HPDE6-E6E7 (cell line): ENCODE results near the gene ZKSCAN5.

Experiments
- DNase-seq: peaks from one replicate; pipeline ENCODE4 v3.0.0; 2011; ENCODE audit warnings: missing footprints; ENCODE audit errors: extremely low spot score

Gene ZKSCAN5

GRCh38 chr7:99504603-99505323 is at the start of gene ZKSCAN5:
Gene ZKSCAN5, plus strand, starts transcription at chr7:99504662. Its CDS starts 1,383 bp downstream, at chr7:99506045.
- DNase-seq = peak; percentile 92

GRCh38 chr7:99455874-99456273 is 48.6 kb upstream of the ZKSCAN5 start:
- no peak for DNase-seq

- DNase-seq = no peak
These were observed 48.2 kb upstream of the ZKSCAN5 start for GRCh38 chr7:99456288-99456687.

- DNase-seq = no peak
These were observed 47.3 kb upstream of the ZKSCAN5 start for GRCh38 chr7:99457050-99457649.

- DNase-seq = no peak
These were observed 46.6 kb upstream of the ZKSCAN5 start for GRCh38 chr7:99457650-99458493.

- DNase-seq = no peak
These were observed 45.4 kb upstream of the ZKSCAN5 start for GRCh38 chr7:99459087-99459486.

GRCh38 chr7:99460651-99461050 is 43.8 kb upstream of the ZKSCAN5 start:
- DNase-seq = no peak

- DNase-seq = no peak
These were observed 43.2 kb upstream of the ZKSCAN5 start for GRCh38 chr7:99461221-99461620.

GRCh38 chr7:99465421-99465768 is 39.1 kb upstream of the ZKSCAN5 start:
- no peak for DNase-seq

- DNase-seq = no peak
These were observed 36.0 kb upstream of the ZKSCAN5 start for GRCh38 chr7:99468336-99468918.

GRCh38 chr7:99469381-99470065 is 34.9 kb upstream of the ZKSCAN5 start:
- DNase-seq = peak; percentile 42

GRCh38 chr7:99472561-99473314 is 31.7 kb upstream of the ZKSCAN5 start, which contains the start of gene ZNF789:
Gene ZNF789, plus strand, starts transcription at chr7:99472890. Its CDS starts 3,567 bp downstream, at chr7:99476457.
- DNase-seq = peak; percentile 99

GRCh38 chr7:99473315-99473596 is 31.2 kb upstream of the ZKSCAN5 start:
- DNase-seq = peak; percentile 56

- no peak for DNase-seq
These were observed 28.4 kb upstream of the ZKSCAN5 start for GRCh38 chr7:99476107-99476506.

- no peak for DNase-seq
These were observed 25.7 kb upstream of the ZKSCAN5 start for GRCh38 chr7:99478464-99479440.

GRCh38 chr7:99485094-99485493 is 19.4 kb upstream of the ZKSCAN5 start:
- DNase-seq = no peak

- DNase-seq = no peak
These were observed 15.2 kb upstream of the ZKSCAN5 start for GRCh38 chr7:99489235-99489634.

- no peak for DNase-seq
These were observed 13.6 kb upstream of the ZKSCAN5 start for GRCh38 chr7:99490878-99491277.

GRCh38 chr7:99493823-99494222 is 10.6 kb upstream of the ZKSCAN5 start:
- no peak for DNase-seq
